ENCODE data around the gene P3R3URF. TPM values are rescaled to one million over a fixed set of nuclear protein-coding genes. Genes with fewer than 3 reads are reported as not detected.

P3R3URF gene
- total RNA-seq, 2 donors from 2014 or later: not detected

Other genes starting within 250 kb of the P3R3URF start
- gene PIK3R3, start 43.9 kb downstream of the P3R3URF start, total RNA-seq: 1 to 10 TPM; 3.3 to 7.4 TPM
- not detected for gene TSPAN1, start 1.4 kb downstream of the P3R3URF start, total RNA-seq
- gene POMGNT1, start 21.9 kb upstream of the P3R3URF start, total RNA-seq: 10 to 100 TPM; 46.7 to 61.7 TPM
- not detected for gene LURAP1, start 26.8 kb upstream of the P3R3URF start, total RNA-seq
- 10 to 100 TPM; 23.3 to 87.5 TPM for gene RAD54L, start 71.3 kb upstream of the P3R3URF start, total RNA-seq
- gene LRRC41, start 127.1 kb upstream of the P3R3URF start, total RNA-seq: 10 to 100 TPM; 43.2 to 45.5 TPM
- gene UQCRH, start 127.2 kb upstream of the P3R3URF start, total RNA-seq: 100 to 1,000 TPM; 236 to 253 TPM
- 10 to 100 TPM; 24.0 to 43.8 TPM for gene NSUN4, start 164.3 kb upstream of the P3R3URF start, total RNA-seq
- 1 to 10 TPM; 4.1 to 6.6 TPM for gene FAAH, start 217.8 kb upstream of the P3R3URF start, total RNA-seq